ENCODE results near the gene AKAP1. TPM values are rescaled to one million over a fixed set of nuclear protein-coding genes. Genes with fewer than 3 reads are reported as not detected.

AKAP1 gene
- polyA plus RNA-seq, 12 donors = 45.8 to 86.5 (median 61.3) TPM; not detected in 1

GRCh38 chr17:57068707-57069106 is 16.3 kb upstream of the AKAP1 start:
- no peak for DNase-seq

- DNase-seq = no peak
Measured at GRCh38 chr17:57071991-57072944, 12.8 kb upstream of the AKAP1 start.

- DNase-seq = no peak
Measured at GRCh38 chr17:57073626-57074025, 11.4 kb upstream of the AKAP1 start.

GRCh38 chr17:57075193-57075592 is 9.9 kb upstream of the AKAP1 start:
- DNase-seq = no peak

GRCh38 chr17:57075785-57076184 is 9.3 kb upstream of the AKAP1 start:
- DNase-seq = no peak

- DNase-seq = no peak
Measured at GRCh38 chr17:57077000-57077399, 8.0 kb upstream of the AKAP1 start.

GRCh38 chr17:57078274-57078673 is 6.8 kb upstream of the AKAP1 start:
- DNase-seq = no peak

- no peak for DNase-seq
Measured at GRCh38 chr17:57080718-57081117, 4.3 kb upstream of the AKAP1 start.

GRCh38 chr17:57082441-57082840 is 2.6 kb upstream of the AKAP1 start:
- no peak for DNase-seq

- DNase-seq = no peak
Measured at GRCh38 chr17:57084361-57084801, 665 bp upstream of the AKAP1 start.

- DNase-seq = peak; percentile 45
Measured at GRCh38 chr17:57085448-57086068, 512 bp downstream of the AKAP1 start.

GRCh38 chr17:57086069-57086930 is 1.3 kb downstream of the AKAP1 start:
- DNase-seq = no peak

GRCh38 chr17:57088298-57088697 is 3.3 kb downstream of the AKAP1 start:
- DNase-seq = no peak

- DNase-seq = no peak
Measured at GRCh38 chr17:57089391-57089790, 4.3 kb downstream of the AKAP1 start.

- DNase-seq = no peak
Measured at GRCh38 chr17:57090560-57091185, 5.6 kb downstream of the AKAP1 start.

- no peak for DNase-seq
Measured at GRCh38 chr17:57091186-57091618, 6.2 kb downstream of the AKAP1 start.

GRCh38 chr17:57092171-57092570 is 7.1 kb downstream of the AKAP1 start:
- DNase-seq = no peak

GRCh38 chr17:57092779-57093178 is 7.7 kb downstream of the AKAP1 start:
- DNase-seq = no peak

- no peak for DNase-seq
Measured at GRCh38 chr17:57096472-57097202, 11.6 kb downstream of the AKAP1 start.

GRCh38 chr17:57097832-57098421 is 12.9 kb downstream of the AKAP1 start:
- DNase-seq = no peak
